Activated CD4-positive, alpha-beta memory T cell treated with anti-CD3 and anti-CD28 coated beads for 36 hours (primary cell): Measurements from ENCODE around the gene PIGN. TPM values are rescaled to one million over a fixed set of nuclear protein-coding genes. Genes with fewer than 3 reads are reported as not detected.

ENCODE experiments used
- CTCF ChIA-PET: fragments of 350-600 bp; sonication (Branson Sonifier 250); formaldehyde crosslinking; loops from one replicate; lab custom pipeline; 2021; ENCODE audit warnings: antibody characterized with exemption, inconsistent platforms; lab: Charles Lee
- POLR2A ChIA-PET: fragments of 350-600 bp; sonication (Branson Sonifier 250); formaldehyde crosslinking; loops from one replicate; lab custom pipeline; 2021; ENCODE audit warnings: antibody characterized with exemption; lab: Charles Lee
- DNase-seq: peaks from one replicate; pipeline ENCODE4 v3.0.0-alpha.2; 2020
- H3K27ac Mint-ChIP-seq: one replicate; pipeline ENCODE4 v1.8.0; 2021; ENCODE audit warnings: mixed read lengths
- H3K27me3 Mint-ChIP-seq: one replicate; pipeline ENCODE4 v1.8.0; 2021; ENCODE audit warnings: mixed read lengths
- H3K36me3 Mint-ChIP-seq: one replicate; pipeline ENCODE4 v1.8.0; 2021; ENCODE audit warnings: mixed read lengths
- H3K4me1 Mint-ChIP-seq: one replicate; pipeline ENCODE4 v1.8.0; 2021; ENCODE audit warnings: low read depth, mixed read lengths
- H3K4me3 Mint-ChIP-seq: one replicate; pipeline ENCODE4 v1.8.0; 2021; ENCODE audit warnings: mild to moderate bottlenecking, mixed read lengths
- H3K9me3 Mint-ChIP-seq: one replicate; pipeline ENCODE4 v1.8.0; 2021; ENCODE audit warnings: mixed read lengths
- intact Hi-C: fragments of 100-400 bp; cut with micrococcal nuclease; formaldehyde crosslinking; loops from one replicate; pipeline ENCODE4 v1.15.1; 2023
- total RNA-seq, 2 experiments: library from RNA; stranded (reverse); gene quantifications; one replicate each; pipeline ENCODE4 v1.2.3, GENCODE V29; 2021

PIGN gene
- total RNA-seq, 2 experiments from 2014 or later: 26.2 to 27.8 TPM

- no peak for DNase-seq
- Mint-ChIP-seq H3K4me1 (no peaks in the 10 kb centered on the region), H3K27me3 (no peaks in the 10 kb centered on the region), H3K27ac (no peak overlapping the region), H3K4me3 (no peak overlapping the region), H3K9me3 (no peaks in the 10 kb centered on the region), H3K36me3 (peaks cover 2% of the 10 kb centered on the region)
- ChIA-PET CTCF (interaction anchor here (0.8 to 2.8 kb wide), 4 partner anchors 11 to 563 kb away, joined by 3 to 16 read pairs (median 4); no protein-coding TSS in a partner anchor), POLR2A (no interaction called here)
- intact Hi-C loops: no loop called here
Observed at GRCh38 chr18:62144338-62144737, 42.5 kb downstream of the PIGN start.

- CTCF ChIA-PET: interaction anchor here (0.7 to 1.1 kb wide), 2 partner anchors 9 to 561 kb away, joined by 3 to 5 read pairs; no protein-coding TSS in a partner anchor
- H3K27me3 Mint-ChIP-seq: no peaks in the 10 kb centered on the region
- POLR2A ChIA-PET: no interaction called here
Observed at GRCh38 chr18:62140259-62140658, 46.6 kb downstream of the PIGN start.

DNA sequence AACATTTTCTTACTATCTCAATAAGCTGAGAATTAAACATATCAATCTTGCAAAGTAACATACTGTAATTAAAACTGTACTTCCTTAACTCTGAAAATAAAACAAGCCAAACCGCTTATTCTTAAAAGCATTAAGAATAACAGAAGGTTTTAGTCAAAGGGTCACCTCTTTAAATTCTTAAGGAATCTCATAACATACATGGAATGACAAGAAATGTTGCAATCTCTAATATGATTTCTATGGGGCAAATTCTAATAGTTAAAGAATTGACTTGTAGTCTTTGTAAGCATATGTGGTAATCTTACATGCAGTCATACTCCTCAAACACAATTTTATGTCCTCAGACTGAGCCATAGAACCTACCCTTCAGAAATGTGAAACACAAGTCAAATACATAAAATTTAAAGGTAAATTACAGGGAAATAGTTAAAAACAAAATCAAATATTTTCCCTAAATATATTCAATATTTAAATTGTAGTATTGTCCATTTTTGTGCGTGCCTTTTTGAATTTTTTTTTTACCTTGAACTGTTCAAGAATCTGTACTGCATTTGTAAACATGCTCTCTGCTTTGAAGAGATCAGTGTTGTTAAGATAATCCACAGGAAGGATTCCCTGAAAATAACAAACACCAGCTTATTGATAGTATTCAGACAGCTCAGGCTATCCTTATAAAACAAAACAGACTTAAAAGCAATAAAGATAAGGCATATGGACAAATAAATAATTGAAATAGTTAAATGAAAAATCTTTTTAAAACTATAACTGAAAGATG, 48.2 kb downstream of the PIGN start:
- no peaks in the 10 kb centered on the region for H3K9me3 Mint-ChIP-seq
- no peak for DNase-seq
- no peaks in the 10 kb centered on the region for H3K27me3 Mint-ChIP-seq
- CTCF ChIA-PET: no interaction called here
- H3K27ac Mint-ChIP-seq: no peak overlapping the region
- H3K4me3 Mint-ChIP-seq: no peak overlapping the region
- H3K4me1 Mint-ChIP-seq: no peaks in the 10 kb centered on the region
- POLR2A ChIA-PET: no interaction called here
- peaks cover 5% of the 10 kb centered on the region for H3K36me3 Mint-ChIP-seq
- intact Hi-C loops: no loop called here

More at GRCh38 chr18:62140259-62140658, 46.6 kb downstream of the PIGN start:
- no peak overlapping the region for H3K27ac Mint-ChIP-seq
- H3K4me3 Mint-ChIP-seq: no peak overlapping the region
- DNase-seq: no peak
- intact Hi-C loops: no loop called here
- H3K36me3 Mint-ChIP-seq: peaks cover 5% of the 10 kb centered on the region
- H3K4me1 Mint-ChIP-seq: no peaks in the 10 kb centered on the region
- H3K9me3 Mint-ChIP-seq: no peaks in the 10 kb centered on the region

DNA sequence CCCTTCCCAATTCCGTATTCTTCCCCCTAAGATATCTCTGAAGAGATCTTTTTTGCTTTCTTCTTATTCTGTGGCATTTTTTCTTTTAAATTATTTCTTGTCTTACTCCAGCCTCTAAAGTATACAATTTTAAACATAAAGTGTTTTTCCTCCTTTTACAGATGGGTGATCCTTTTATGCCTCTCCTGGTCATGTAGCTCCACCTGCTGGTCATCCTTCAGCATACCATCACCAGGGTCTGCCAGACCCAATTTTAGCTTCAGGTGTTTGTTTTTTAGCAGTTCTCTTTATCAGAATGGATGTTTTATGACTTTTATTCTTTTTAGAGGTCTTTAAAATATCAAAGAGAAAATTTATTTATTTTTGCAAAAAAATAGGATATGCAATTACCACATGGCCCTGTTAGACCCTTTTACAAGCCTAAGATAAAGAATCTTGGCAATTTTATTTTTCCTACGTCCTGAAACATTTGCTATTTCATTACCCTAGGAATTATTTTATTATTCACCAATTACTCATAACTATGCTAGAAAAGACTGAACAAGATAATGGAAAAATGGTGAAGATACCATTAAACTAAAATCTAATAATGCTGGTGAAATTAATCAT, 55.5 kb downstream of the PIGN start:
- no peaks in the 10 kb centered on the region for H3K27me3 Mint-ChIP-seq
- DNase-seq: peak; percentile 67
- CTCF ChIA-PET: interaction anchor here (0.6 to 7.2 kb wide), 32 partner anchors 8 to 1042 kb away, joined by 3 to 81 read pairs (median 4); no protein-coding TSS in a partner anchor
- no peaks in the 10 kb centered on the region for H3K9me3 Mint-ChIP-seq
- H3K36me3 Mint-ChIP-seq: peaks cover 1% of the 10 kb centered on the region
- H3K27ac Mint-ChIP-seq: no peak overlapping the region
- no peak overlapping the region for H3K4me3 Mint-ChIP-seq
- POLR2A ChIA-PET: no interaction called here
- intact Hi-C loops: loop anchor here (1.0 to 5.0 kb wide), 5 partner anchors 230 to 580 kb away; no protein-coding TSS in a partner anchor
- peaks cover 4% of the 10 kb centered on the region for H3K4me1 Mint-ChIP-seq

GRCh38 chr18:62128157-62128556, 58.7 kb downstream of the PIGN start:
- Mint-ChIP-seq H3K4me1 (peaks cover 4% of the 10 kb centered on the region), H3K4me3 (no peak overlapping the region), H3K27me3 (no peaks in the 10 kb centered on the region), H3K27ac (no peak overlapping the region), H3K9me3 (no peaks in the 10 kb centered on the region), H3K36me3 (peaks cover 1% of the 10 kb centered on the region)
- ChIA-PET CTCF (interaction anchor here (0.7 to 7.2 kb wide), 3 partner anchors 121 to 547 kb away, joined by 3 to 81 read pairs (median 63); no protein-coding TSS in a partner anchor), POLR2A (no interaction called here)
- no peak for DNase-seq
- intact Hi-C loops: no loop called here

DNA sequence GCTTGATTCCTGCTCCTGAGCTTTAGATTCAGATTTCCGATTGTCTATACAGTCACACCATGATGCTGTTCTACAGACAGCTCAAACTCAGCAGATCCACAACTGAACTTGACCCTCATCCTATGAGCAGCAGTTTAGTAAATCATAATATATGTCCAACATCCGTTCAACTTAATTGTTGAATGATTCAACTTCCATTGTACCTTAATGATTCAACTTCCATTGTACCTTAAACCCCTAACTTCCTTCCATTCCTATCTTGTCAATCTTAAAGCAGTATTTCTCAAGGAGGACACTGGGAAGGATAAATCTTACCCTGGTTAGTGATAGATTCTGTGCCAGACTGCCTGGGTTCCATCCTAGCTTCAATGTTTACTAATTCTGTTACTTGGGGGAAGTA, 60.1 kb downstream of the PIGN start:
- DNase-seq: no peak
- Mint-ChIP-seq H3K9me3 (no peaks in the 10 kb centered on the region), H3K4me1 (peaks cover 4% of the 10 kb centered on the region), H3K36me3 (peaks cover 1% of the 10 kb centered on the region), H3K27ac (no peak overlapping the region), H3K27me3 (no peaks in the 10 kb centered on the region), H3K4me3 (no peak overlapping the region)
- CTCF ChIA-PET: no interaction called here
- intact Hi-C loops: no loop called here
- POLR2A ChIA-PET: no interaction called here

- Mint-ChIP-seq H3K36me3 (peaks cover 1% of the 10 kb centered on the region), H3K9me3 (no peaks in the 10 kb centered on the region), H3K27me3 (no peaks in the 10 kb centered on the region), H3K27ac (no peak overlapping the region), H3K4me1 (peaks cover 4% of the 10 kb centered on the region), H3K4me3 (no peak overlapping the region)
- DNase-seq: no peak
- ChIA-PET CTCF (no interaction called here), POLR2A (no interaction called here)
- intact Hi-C loops: no loop called here
Observed at GRCh38 chr18:62125702-62126101, 61.2 kb downstream of the PIGN start.

- Mint-ChIP-seq H3K4me1 (peaks cover 4% of the 10 kb centered on the region), H3K36me3 (peaks cover 4% of the 10 kb centered on the region), H3K27me3 (no peaks in the 10 kb centered on the region), H3K27ac (no peak overlapping the region), H3K4me3 (no peak overlapping the region), H3K9me3 (peaks cover 2% of the 10 kb centered on the region)
- intact Hi-C loops: no loop called here
- ChIA-PET CTCF (no interaction called here), POLR2A (no interaction called here)
- DNase-seq: no peak
Observed at GRCh38 chr18:62122330-62122729, 64.5 kb downstream of the PIGN start.

- Mint-ChIP-seq H3K4me3 (no peak overlapping the region), H3K27me3 (no peaks in the 10 kb centered on the region), H3K9me3 (peaks cover 2% of the 10 kb centered on the region), H3K4me1 (no peaks in the 10 kb centered on the region), H3K36me3 (peaks cover 4% of the 10 kb centered on the region), H3K27ac (no peak overlapping the region)
- POLR2A ChIA-PET: no interaction called here
- no peak for DNase-seq
- intact Hi-C loops: no loop called here
- CTCF ChIA-PET: no interaction called here
Observed at GRCh38 chr18:62119884-62120283, 67.0 kb downstream of the PIGN start.

DNA sequence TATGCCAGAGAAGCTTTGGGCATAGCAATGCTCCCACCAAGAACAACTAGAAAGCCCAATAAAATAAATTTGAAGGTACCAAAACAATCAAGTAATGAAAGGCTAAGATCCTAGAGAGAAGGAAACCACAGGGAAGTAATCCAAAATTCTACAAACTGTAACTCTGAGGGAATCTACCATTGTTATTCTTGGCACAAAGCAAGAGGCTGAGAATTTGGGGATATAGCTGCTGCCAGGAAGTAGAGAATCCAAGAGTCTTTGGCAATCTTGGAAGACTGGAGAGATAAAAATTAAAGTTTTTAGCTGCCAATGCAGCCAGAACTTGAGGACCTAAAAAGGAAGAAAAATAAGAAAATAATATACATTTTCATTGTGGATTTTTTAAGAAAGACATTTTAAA, 68.5 kb downstream of the PIGN start:
- Mint-ChIP-seq H3K36me3 (peaks cover 6% of the 10 kb centered on the region), H3K4me1 (no peaks in the 10 kb centered on the region), H3K9me3 (peaks cover 2% of the 10 kb centered on the region), H3K27ac (no peak overlapping the region), H3K4me3 (no peak overlapping the region), H3K27me3 (no peaks in the 10 kb centered on the region)
- DNase-seq: no peak
- intact Hi-C loops: no loop called here
- POLR2A ChIA-PET: no interaction called here
- CTCF ChIA-PET: interaction anchor here (0.6 to 1.1 kb wide), 2 partner anchors 13 to 134 kb away, joined by 3 read pairs; no protein-coding TSS in a partner anchor

DNA sequence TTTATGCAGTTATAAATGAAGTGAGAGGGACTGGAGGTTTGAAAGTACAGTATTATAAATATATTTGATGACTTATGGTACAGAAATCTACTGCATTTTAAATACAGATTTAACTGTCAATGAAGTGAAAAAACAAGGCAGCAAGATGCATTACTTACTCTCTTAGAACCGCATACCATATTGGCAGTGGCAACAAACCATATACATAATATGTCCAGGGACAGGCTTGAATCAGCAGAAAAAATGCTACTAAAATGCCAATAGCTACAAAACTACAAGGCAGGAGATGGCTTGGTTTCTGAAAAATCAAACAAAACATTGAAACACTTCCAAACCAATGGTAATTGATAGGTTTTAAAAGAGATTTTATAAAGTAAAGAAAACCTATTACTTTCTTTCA, 77.2 kb downstream of the PIGN start:
- intact Hi-C loops: no loop called here
- ChIA-PET POLR2A (no interaction called here), CTCF (interaction anchor here (0.7 kb wide), 1 partner anchor 207 kb away, joined by 3 read pairs; no protein-coding TSS in a partner anchor)
- Mint-ChIP-seq H3K36me3 (peaks cover 6% of the 10 kb centered on the region), H3K27me3 (no peaks in the 10 kb centered on the region), H3K27ac (no peak overlapping the region), H3K4me3 (no peak overlapping the region), H3K4me1 (no peaks in the 10 kb centered on the region), H3K9me3 (no peaks in the 10 kb centered on the region)
- DNase-seq: no peak

DNA sequence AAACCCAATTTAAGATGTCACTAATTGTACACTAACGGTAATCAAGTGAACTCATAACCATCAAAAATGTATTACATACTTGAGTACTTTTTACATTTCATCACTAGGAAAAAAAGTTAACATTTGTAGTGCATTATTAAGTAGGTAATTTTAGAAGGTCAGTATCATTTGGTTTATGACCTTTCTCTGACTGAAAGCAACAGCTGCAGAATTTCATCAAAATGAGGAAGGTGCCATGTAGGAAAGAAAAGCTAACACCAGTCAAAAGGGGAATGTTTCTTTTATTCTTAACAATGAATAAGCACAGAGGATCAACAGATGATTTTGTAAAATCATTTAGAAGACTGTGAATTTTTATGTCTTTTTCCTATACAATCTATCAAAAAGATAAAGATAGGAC, 79.0 kb downstream of the PIGN start:
- DNase-seq: no peak
- Mint-ChIP-seq H3K4me1 (no peaks in the 10 kb centered on the region), H3K27me3 (no peaks in the 10 kb centered on the region), H3K9me3 (no peaks in the 10 kb centered on the region), H3K4me3 (no peak overlapping the region), H3K27ac (no peak overlapping the region), H3K36me3 (peaks cover 4% of the 10 kb centered on the region)
- POLR2A ChIA-PET: no interaction called here
- CTCF ChIA-PET: no interaction called here
- intact Hi-C loops: no loop called here
